ENCODE measurements around the gene SCN4A. TPM values are rescaled to one million over a fixed set of nuclear protein-coding genes. Genes with fewer than 3 reads are reported as not detected.

Gene SCN4A
- total RNA-seq, 2 donors from 2014 or later = 1.1 TPM; not detected in 1

- TF ChIP-seq CTCF (IDR thresholded peaks at IDR 0.05) = no peak
- no peaks in the 10 kb centered on the region for H3K27me3 ChIP-seq (replicated peaks; ENCODE audit: insufficient read depth)
- H3K9me3 ChIP-seq = no peaks in the 10 kb centered on the region
- H3K4me3 ChIP-seq = no peak overlapping the region
- H3K27ac ChIP-seq = no peak overlapping the region
- ATAC-seq (ENCODE audit: insufficient number of reproducible peaks, low FRiP score, low read depth) = no peak
- DNase-seq (ENCODE audit: low spot score) = no peak
- peaks cover 2 to 15% of the 10 kb centered on the region in 2 donors for H3K4me1 ChIP-seq (ENCODE audit: control insufficient read depth in 1 of 2, low read depth in 2 of 2)
- H3K36me3 ChIP-seq = no peaks in the 10 kb centered on the region
Observed at GRCh38 chr17:64001091-64001579, 28.4 kb upstream of the SCN4A start.

- no peak for TF ChIP-seq CTCF (IDR thresholded peaks at IDR 0.05)
- Histone ChIP-seq H3K4me3 (no peak overlapping the region), H3K27me3 (replicated peaks; ENCODE audit: insufficient read depth) (no peaks in the 10 kb centered on the region), H3K9me3 (no peaks in the 10 kb centered on the region), H3K27ac (no peak overlapping the region), H3K36me3 (no peaks in the 10 kb centered on the region), H3K4me1 (ENCODE audit: control insufficient read depth in 1 of 2, low read depth in 2 of 2) (peaks cover 2 to 15% of the 10 kb centered on the region in 2 donors)
- DNase-seq (ENCODE audit: low spot score) (no peak), ATAC-seq (ENCODE audit: insufficient number of reproducible peaks, low FRiP score, low read depth) (no peak)
Observed at GRCh38 chr17:63999680-64000531, 27.2 kb upstream of the SCN4A start.

- no peak for TF ChIP-seq CTCF (IDR thresholded peaks at IDR 0.05)
- peaks cover 2 to 15% of the 10 kb centered on the region in 2 donors for H3K4me1 ChIP-seq (ENCODE audit: control insufficient read depth in 1 of 2, low read depth in 2 of 2)
- DNase-seq (ENCODE audit: low spot score) = no peak
- no peak overlapping the region for H3K27ac ChIP-seq
- H3K36me3 ChIP-seq = no peaks in the 10 kb centered on the region
- H3K27me3 ChIP-seq (replicated peaks; ENCODE audit: insufficient read depth) = no peaks in the 10 kb centered on the region
- peak overlapping the region; percentile 73 for H3K4me3 ChIP-seq
- ATAC-seq (ENCODE audit: insufficient number of reproducible peaks, low FRiP score, low read depth) = no peak
- no peaks in the 10 kb centered on the region for H3K9me3 ChIP-seq
Observed at GRCh38 chr17:63998721-63999679, 26.3 kb upstream of the SCN4A start.

GRCh38 chr17:63998050-63998720 is 25.5 kb upstream of the SCN4A start, which contains the start of gene PRR29:
PRR29 (plus strand) TSS chr17:63998351; CDS start chr17:63998365, 14 bp downstream.
- no peak within 1 kb of the TSS for H3K27ac ChIP-seq
- H3K4me1 ChIP-seq (ENCODE audit: control insufficient read depth in 1 of 2, low read depth in 2 of 2) = peaks cover 2 to 15% of the 10 kb centered on the region in 2 donors
- no peaks in the 10 kb centered on the region for H3K36me3 ChIP-seq
- peak within 1 kb of the TSS; percentile 73 for H3K4me3 ChIP-seq
- H3K27me3 ChIP-seq (replicated peaks; ENCODE audit: insufficient read depth) = no peaks in the 10 kb centered on the region
- no peak for ATAC-seq (ENCODE audit: insufficient number of reproducible peaks, low FRiP score, low read depth)
- no peak for TF ChIP-seq CTCF (IDR thresholded peaks at IDR 0.05)
- no peaks in the 10 kb centered on the region for H3K9me3 ChIP-seq
- no peak for DNase-seq (ENCODE audit: low spot score)
